ENCODE measurements around the gene KIAA1755.

- no peak for TF ChIP-seq CTCF (IDR thresholded peaks at IDR 0.05)
- TF ChIP-seq POLR2A (IDR thresholded peaks at IDR 0.05), result no peak
- TF ChIP-seq EP300 (IDR thresholded peaks at IDR 0.05), result no peak
- TF ChIP-seq POLR2AphosphoS5 (IDR thresholded peaks at IDR 0.05), result no peak
These were observed 36.0 kb downstream of the KIAA1755 start for GRCh38 chr20:38224531-38224930.
